ENCODE measurements around the gene RNASE8.
A peak's percentile ranks its signal among the peaks of the same experiment; 100 is the strongest.

Gene RNASE8

DNA sequence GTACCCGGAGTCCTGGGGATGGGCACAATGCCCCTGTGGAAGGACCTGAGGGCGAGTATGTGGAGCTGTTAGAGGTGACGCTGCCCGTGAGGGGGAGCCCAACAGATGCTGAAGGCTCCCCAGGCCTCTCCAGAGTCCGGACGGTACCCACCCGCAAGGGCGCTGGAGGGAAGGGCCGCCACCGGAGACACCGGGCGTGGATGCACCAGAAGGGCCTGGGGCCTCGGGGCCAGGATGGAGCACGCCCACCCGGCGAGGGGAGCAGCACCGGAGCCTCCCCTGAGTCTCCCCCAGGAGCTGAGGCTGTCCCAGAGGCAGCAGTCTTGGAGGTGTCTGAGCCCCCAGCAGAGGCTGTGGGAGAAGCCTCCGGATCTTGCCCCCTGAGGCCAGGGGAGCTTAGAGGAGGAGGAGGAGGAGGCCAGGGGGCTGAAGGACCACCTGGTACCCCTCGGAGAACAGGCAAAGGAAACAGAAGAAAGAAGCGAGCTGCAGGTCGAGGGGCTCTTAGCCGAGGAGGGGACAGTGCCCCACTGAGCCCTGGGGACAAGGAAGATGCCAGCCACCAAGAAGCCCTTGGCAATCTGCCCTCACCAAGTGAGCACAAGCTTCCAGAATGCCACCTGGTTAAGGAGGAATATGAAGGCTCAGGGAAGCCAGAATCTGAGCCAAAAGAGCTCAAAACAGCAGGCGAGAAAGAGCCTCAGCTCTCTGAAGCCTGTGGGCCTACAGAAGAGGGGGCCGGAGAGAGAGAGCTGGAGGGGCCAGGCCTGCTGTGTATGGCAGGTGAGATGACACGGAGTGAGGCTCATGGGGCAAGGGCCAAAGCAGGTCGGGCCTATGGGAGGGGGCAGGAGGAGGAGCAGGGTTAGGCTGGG is 17.0 kb downstream of the RNASE8 start:
- H3K27ac ChIP-seq (ENCODE audit: low read depth, low read length), result no peak overlapping the region
- H3K4me1 ChIP-seq (ENCODE audit: control insufficient read depth, insufficient read depth, low read length), result peaks cover 16% of the 10 kb centered on the region
- H3K27me3 ChIP-seq (ENCODE audit: control insufficient read depth, insufficient read depth, low read length), result no peaks in the 10 kb centered on the region
- H3K36me3 ChIP-seq (ENCODE audit: control insufficient read depth, insufficient read depth, low read length), result peaks cover 45% of the 10 kb centered on the region
- H3K4me3 ChIP-seq (ENCODE audit: low read length), result no peak overlapping the region
- no peak overlapping the region for H3K9ac ChIP-seq (ENCODE audit: low read length)

DNA sequence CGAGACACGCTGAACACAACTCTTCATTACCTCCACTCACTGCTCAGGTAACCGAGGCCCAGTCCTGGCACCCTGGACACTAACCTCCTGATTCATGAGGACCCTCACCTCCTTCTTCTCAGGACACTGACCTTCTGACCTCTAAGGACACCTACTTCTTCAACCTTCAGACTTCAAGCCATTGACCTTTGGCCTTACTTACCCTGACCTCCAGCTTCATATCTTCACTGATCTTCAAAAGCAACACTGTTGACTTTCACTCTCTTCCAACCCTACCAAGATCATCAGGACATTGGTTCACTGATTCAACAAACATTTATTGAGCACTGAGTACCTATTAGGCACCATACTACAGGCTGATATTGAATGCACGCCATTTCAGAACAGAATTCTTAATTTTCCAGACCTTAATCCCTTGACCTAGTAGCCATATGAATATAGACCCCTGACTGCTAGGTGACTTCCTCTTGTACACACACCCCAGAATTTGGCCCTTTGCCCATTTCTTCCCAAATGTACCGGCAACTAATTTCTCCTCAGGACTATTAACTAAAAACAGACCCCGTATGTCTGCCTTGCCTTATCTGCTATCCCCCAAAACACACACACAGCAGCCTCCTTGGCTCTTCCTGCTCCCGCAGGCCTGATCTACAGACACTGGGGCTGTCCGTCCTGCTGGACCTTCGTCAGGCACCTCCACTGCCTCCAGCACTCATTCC is 18.3 kb downstream of the RNASE8 start:
- H3K27me3 ChIP-seq (ENCODE audit: control insufficient read depth, insufficient read depth, low read length), result no peaks in the 10 kb centered on the region
- peaks cover 53% of the 10 kb centered on the region for H3K36me3 ChIP-seq (ENCODE audit: control insufficient read depth, insufficient read depth, low read length)
- peaks cover 16% of the 10 kb centered on the region for H3K4me1 ChIP-seq (ENCODE audit: control insufficient read depth, insufficient read depth, low read length)
- no peak overlapping the region for H3K4me3 ChIP-seq (ENCODE audit: low read length)
- H3K27ac ChIP-seq (ENCODE audit: low read depth, low read length), result no peak overlapping the region
- H3K9ac ChIP-seq (ENCODE audit: low read length), result no peak overlapping the region

DNA sequence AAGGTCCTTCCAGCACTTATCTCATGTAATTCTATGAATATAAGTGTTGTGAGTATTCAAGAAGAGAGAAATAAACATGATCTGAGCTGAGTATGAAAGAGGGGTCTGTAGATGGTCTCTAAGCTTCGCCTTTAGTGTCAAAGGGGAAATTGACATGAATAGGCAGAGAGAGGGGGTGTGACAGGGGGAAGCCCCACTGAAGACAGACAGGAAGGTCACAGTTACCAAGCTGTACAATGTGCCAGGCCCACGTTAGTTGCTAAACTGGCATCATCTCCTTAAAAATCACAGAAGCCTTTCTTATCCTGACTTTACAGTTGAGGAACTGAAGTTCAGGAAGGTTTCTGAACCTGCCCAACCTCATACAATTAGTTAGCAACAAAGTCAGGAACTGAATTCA is 20.1 kb downstream of the RNASE8 start:
- Histone ChIP-seq H3K36me3 (ENCODE audit: control insufficient read depth, insufficient read depth, low read length) (peaks cover 67% of the 10 kb centered on the region), H3K9ac (ENCODE audit: low read length) (no peak overlapping the region), H3K4me3 (ENCODE audit: low read length) (no peak overlapping the region), H3K27ac (ENCODE audit: low read depth, low read length) (no peak overlapping the region), H3K4me1 (ENCODE audit: control insufficient read depth, insufficient read depth, low read length) (peaks cover 4% of the 10 kb centered on the region), H3K27me3 (ENCODE audit: control insufficient read depth, insufficient read depth, low read length) (no peaks in the 10 kb centered on the region)

DNA sequence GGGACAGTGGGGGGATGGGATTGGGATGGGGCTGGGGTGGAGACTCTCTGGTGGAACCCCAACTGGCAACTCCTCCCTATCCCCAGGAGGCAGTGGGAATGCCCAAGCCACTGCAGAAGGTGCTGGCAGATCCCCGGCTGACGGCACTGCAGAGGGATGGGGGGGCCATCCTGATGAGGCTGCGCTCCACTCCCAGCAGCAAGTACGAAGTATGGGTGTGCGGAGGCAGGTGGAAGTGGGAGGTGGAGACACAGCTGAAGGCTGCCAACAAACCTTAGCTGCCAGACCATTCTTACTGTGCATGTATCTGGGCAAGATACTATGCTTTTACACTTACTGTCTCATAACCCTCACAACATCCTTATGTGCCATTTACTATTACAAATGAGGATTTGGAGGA is 20.7 kb downstream of the RNASE8 start:
- Histone ChIP-seq H3K9ac (ENCODE audit: low read length) (no peak overlapping the region), H3K27ac (ENCODE audit: low read depth, low read length) (no peak overlapping the region), H3K36me3 (ENCODE audit: control insufficient read depth, insufficient read depth, low read length) (peaks cover 64% of the 10 kb centered on the region), H3K4me1 (ENCODE audit: control insufficient read depth, insufficient read depth, low read length) (no peaks in the 10 kb centered on the region), H3K27me3 (ENCODE audit: control insufficient read depth, insufficient read depth, low read length) (no peaks in the 10 kb centered on the region), H3K4me3 (ENCODE audit: low read length) (no peak overlapping the region)

DNA sequence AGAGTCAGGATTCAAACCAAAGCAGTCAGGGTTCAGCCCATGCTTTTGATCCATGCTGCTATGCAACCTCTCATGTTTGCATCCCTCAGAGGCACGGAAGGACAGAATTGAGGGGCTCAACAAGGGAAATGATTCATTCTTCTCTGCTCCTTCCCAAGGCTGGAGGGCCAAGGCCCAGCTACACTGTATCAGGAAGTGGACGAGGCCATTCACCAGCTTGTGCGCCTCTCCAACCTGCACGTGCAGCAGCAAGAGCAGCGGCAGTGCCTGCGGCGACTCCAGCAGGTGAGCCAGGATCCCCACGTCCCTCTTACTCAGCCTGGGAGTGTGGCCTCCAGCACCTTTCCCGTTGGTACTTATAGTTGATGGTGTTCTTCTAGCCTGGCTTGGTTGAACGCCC is 21.1 kb downstream of the RNASE8 start:
- Histone ChIP-seq H3K27ac (ENCODE audit: low read depth, low read length) (no peak overlapping the region), H3K27me3 (ENCODE audit: control insufficient read depth, insufficient read depth, low read length) (no peaks in the 10 kb centered on the region), H3K36me3 (ENCODE audit: control insufficient read depth, insufficient read depth, low read length) (peaks cover 64% of the 10 kb centered on the region), H3K9ac (ENCODE audit: low read length) (no peak overlapping the region), H3K4me3 (ENCODE audit: low read length) (no peak overlapping the region), H3K4me1 (ENCODE audit: control insufficient read depth, insufficient read depth, low read length) (no peaks in the 10 kb centered on the region)

DNA sequence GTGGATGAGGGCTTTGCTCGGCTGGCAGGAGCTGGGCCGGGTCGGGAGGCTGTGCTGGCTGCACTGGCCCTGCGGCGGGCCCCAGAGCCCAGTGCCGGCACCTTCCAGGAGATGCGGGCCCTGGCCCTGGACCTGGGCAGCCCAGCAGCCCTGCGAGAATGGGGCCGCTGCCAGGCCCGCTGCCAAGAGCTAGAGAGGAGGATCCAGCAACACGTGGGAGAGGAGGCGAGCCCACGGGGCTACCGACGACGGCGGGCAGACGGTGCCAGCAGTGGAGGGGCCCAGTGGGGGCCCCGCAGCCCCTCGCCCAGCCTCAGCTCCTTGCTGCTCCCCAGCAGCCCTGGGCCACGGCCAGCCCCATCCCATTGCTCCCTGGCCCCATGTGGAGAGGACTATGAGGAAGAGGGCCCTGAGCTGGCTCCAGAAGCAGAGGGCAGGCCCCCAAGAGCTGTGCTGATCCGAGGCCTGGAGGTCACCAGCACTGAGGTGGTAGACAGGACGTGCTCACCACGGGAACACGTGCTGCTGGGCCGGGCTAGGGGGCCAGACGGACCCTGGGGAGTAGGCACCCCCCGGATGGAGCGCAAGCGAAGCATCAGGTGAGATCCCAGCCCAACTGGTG is 24.0 kb downstream of the RNASE8 start:
- H3K36me3 ChIP-seq (ENCODE audit: control insufficient read depth, insufficient read depth, low read length), result peaks cover 51% of the 10 kb centered on the region
- no peak overlapping the region for H3K9ac ChIP-seq (ENCODE audit: low read length)
- H3K4me3 ChIP-seq (ENCODE audit: low read length), result no peak overlapping the region
- no peak overlapping the region for H3K27ac ChIP-seq (ENCODE audit: low read depth, low read length)
- H3K4me1 ChIP-seq (ENCODE audit: control insufficient read depth, insufficient read depth, low read length), result no peaks in the 10 kb centered on the region
- no peaks in the 10 kb centered on the region for H3K27me3 ChIP-seq (ENCODE audit: control insufficient read depth, insufficient read depth, low read length)

DNA sequence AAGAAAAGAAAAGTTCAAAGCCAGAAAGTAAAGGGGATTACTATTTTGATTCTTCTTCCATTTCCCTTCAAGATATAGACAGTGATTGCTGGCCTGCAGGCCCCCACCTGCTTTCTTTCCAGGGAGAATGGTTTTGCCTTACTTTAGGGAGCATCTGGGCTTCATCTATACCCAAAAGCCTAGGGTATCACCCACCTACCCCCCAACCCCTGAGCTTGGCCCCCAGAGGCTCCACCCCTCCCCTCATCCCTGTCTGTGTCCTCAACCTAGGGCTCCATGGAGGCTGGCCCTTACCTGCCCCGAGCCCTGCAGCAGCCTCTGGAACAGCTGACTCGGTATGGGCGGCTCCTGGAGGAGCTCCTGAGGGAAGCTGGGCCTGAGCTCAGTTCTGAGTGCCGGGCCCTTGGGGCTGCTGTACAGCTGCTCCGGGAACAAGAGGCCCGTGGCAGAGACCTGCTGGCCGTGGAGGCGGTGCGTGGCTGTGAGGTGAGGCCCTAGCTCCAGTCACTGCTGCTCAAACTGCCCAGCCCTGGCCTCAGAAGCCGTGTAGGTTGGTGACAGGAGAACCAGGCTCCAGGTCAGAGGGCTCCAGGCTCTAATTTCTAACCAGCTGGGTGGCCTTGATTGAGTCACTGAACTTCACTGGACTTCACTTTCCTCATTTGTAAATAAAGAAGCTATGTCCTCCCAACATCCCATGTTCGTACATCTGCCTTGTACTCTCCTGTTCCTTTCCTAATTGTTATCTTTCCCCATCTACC is 26.1 kb downstream of the RNASE8 start:
- Histone ChIP-seq H3K27me3 (ENCODE audit: control insufficient read depth, insufficient read depth, low read length) (no peaks in the 10 kb centered on the region), H3K9ac (ENCODE audit: low read length) (no peak overlapping the region), H3K36me3 (ENCODE audit: control insufficient read depth, insufficient read depth, low read length) (peaks cover 45% of the 10 kb centered on the region), H3K27ac (ENCODE audit: low read depth, low read length) (no peak overlapping the region), H3K4me3 (ENCODE audit: low read length) (no peak overlapping the region), H3K4me1 (ENCODE audit: control insufficient read depth, insufficient read depth, low read length) (no peaks in the 10 kb centered on the region)

DNA sequence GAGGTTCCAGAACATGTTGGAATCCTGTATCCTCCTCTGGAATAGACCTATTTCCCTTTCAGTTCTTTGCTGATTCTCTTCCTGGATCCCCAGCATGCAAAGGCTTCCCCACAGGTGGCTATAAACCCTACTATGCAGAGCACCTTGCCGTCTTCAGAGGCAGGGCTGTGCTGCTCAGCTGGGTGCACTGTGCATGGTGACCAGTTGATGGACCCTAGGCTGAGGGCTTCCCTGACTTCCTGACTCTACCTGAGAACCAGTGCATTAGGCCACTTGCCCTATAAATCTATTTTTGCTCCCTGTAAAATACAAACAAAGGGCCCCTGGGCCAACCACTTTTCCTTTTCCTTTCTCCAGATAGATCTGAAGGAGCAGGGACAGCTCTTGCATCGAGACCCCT is 26.8 kb downstream of the RNASE8 start:
- Histone ChIP-seq H3K4me3 (ENCODE audit: low read length) (no peak overlapping the region), H3K36me3 (ENCODE audit: control insufficient read depth, insufficient read depth, low read length) (peaks cover 44% of the 10 kb centered on the region), H3K27ac (ENCODE audit: low read depth, low read length) (no peak overlapping the region), H3K4me1 (ENCODE audit: control insufficient read depth, insufficient read depth, low read length) (no peaks in the 10 kb centered on the region), H3K9ac (ENCODE audit: low read length) (no peak overlapping the region), H3K27me3 (ENCODE audit: control insufficient read depth, insufficient read depth, low read length) (no peaks in the 10 kb centered on the region)

DNA sequence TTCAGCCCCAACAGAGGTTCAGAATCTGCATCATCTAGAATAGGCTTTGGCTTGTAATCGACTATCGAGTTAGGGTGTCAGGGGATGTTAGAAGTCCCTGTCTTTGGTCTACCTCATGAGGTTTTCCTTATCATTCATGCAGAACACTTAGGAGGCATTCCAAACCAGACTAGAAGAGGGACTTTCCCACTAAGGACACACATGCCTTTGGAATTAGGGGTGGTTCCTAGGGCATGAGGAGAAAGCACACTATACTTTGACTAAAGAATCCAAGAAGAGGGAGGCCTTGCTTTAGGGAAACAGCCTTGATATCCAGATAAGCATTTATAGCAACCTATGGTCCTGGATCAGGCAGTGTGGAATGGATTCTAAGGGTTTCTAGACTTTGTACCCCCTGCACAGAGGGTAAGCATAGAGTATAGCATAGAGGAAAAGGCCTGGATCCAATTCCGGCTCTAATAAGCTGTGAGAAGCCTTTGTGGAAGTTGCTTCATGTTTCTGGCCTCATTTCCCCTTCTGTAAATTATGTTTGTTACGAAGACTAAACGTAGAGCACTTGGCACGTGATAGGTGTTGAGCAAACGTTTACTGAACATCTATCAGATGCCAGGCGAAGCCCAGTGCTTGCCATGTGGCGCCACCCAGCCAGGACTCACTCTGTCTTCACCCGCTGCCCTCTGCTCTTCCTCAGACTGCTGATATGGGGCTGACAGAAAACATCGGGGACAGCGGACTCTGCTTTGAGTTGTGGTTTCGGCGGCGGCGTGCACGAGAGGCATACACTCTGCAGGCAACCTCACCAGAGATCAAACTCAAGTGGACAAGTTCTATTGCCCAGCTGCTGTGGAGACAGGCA is 27.6 kb downstream of the RNASE8 start:
- Histone ChIP-seq H3K4me1 (ENCODE audit: control insufficient read depth, insufficient read depth, low read length) (no peaks in the 10 kb centered on the region), H3K9ac (ENCODE audit: low read length) (no peak overlapping the region), H3K27ac (ENCODE audit: low read depth, low read length) (peak overlapping the region; percentile 33), H3K4me3 (ENCODE audit: low read length) (no peak overlapping the region), H3K27me3 (ENCODE audit: control insufficient read depth, insufficient read depth, low read length) (no peaks in the 10 kb centered on the region), H3K36me3 (ENCODE audit: control insufficient read depth, insufficient read depth, low read length) (peaks cover 37% of the 10 kb centered on the region)

DNA sequence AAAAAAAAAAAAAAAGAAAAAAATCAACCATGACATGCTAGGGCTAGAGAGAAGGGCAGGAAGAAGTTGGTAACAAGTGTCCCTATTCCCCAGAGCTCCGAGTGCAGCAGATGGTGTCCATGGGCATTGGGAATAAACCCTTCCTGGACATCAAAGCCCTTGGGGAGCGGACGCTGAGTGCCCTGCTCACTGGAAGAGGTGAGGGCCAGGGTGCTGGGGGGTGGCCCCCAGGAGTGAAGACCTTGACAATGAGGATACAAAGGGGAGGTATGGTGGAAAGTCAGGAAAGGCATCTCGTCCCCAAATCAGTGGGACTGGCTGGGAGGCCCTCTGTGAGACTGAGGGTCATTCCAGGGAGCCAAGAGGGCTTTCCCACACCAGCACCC is 29.3 kb downstream of the RNASE8 start:
- Histone ChIP-seq H3K27ac (ENCODE audit: low read depth, low read length) (no peak overlapping the region), H3K27me3 (ENCODE audit: control insufficient read depth, insufficient read depth, low read length) (no peaks in the 10 kb centered on the region), H3K4me3 (ENCODE audit: low read length) (no peak overlapping the region), H3K9ac (ENCODE audit: low read length) (no peak overlapping the region), H3K36me3 (ENCODE audit: control insufficient read depth, insufficient read depth, low read length) (peaks cover 27% of the 10 kb centered on the region), H3K4me1 (ENCODE audit: control insufficient read depth, insufficient read depth, low read length) (no peaks in the 10 kb centered on the region)

DNA sequence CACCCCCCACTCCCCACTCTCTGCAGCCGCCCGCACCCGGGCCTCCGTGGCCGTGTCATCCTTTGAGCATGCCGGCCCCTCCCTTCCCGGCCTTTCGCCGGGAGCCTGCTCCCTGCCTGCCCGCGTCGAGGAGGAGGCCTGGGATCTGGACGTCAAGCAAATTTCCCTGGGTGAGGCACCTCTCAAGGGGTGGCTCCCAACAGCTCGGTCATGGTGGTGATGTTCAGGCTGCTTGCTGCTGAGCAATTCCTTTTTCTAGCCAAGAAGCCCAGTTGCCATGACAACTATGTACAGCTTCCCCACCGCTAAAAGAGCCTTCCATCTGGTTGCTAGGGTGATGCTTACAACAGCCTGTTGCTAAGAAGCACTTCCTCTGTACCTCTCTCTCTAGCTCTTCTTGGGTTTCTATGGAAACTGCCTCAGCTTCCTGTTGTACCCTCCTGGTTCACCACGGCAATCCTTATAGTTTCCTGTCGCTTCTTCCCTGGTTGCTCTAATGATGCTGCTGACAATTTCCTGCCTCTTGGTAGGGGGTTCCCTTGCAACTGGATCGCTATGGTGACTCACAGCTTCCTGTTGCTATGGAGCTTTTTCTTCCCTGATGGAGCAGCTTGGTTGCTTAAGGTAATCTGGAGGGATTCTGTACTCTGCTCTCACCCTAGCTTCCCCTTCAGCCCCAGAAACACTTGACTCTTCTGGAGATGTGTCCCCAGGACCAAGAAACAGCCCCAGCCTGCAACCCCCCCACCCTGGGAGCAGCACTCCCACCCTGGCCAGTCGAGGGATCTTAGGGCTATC is 29.9 kb downstream of the RNASE8 start:
- no peak overlapping the region for H3K27ac ChIP-seq (ENCODE audit: low read depth, low read length)
- H3K9ac ChIP-seq (ENCODE audit: low read length), result no peak overlapping the region
- H3K36me3 ChIP-seq (ENCODE audit: control insufficient read depth, insufficient read depth, low read length), result peaks cover 21% of the 10 kb centered on the region
- peaks cover 2% of the 10 kb centered on the region for H3K4me1 ChIP-seq (ENCODE audit: control insufficient read depth, insufficient read depth, low read length)
- no peaks in the 10 kb centered on the region for H3K27me3 ChIP-seq (ENCODE audit: control insufficient read depth, insufficient read depth, low read length)
- no peak overlapping the region for H3K4me3 ChIP-seq (ENCODE audit: low read length)

All from rectal smooth muscle tissue (tissue), 1 donor.